Cardiac muscle cell (in vitro differentiated cells and primary cell): ENCODE data around the gene FTO. TPM values are rescaled to one million over a fixed set of nuclear protein-coding genes. Genes with fewer than 3 reads are reported as not detected.

Source experiments
- DNase-seq, 2 donors: peaks; one replicate each; pipeline versions ENCODE4 v3.0.0 to v3.0.0-alpha.2; 2010 to 2017; ENCODE audit warnings: low read depth in 1 of 2, low spot score in 1 of 2
- H3K27ac ChIP-seq: fragments of 200-600 bp; sonication (generic); 2 replicates; pipeline ENCODE4 v1.5.1; 2016
- H3K27me3 ChIP-seq: fragments of 200-600 bp; sonication (generic); 2 replicates; pipeline ENCODE4 v1.6.0; 2016; ENCODE audit warnings: control low read depth
- H3K36me3 ChIP-seq: fragments of 200-600 bp; sonication (generic); 2 replicates; pipeline ENCODE4 v1.5.1; 2016; ENCODE audit warnings: control low read depth
- H3K4me1 ChIP-seq: fragments of 200-600 bp; sonication (generic); 2 replicates; pipeline ENCODE4 v1.8.1; 2017; ENCODE audit warnings: low read depth, mild to moderate bottlenecking, mixed run types
- H3K4me3 ChIP-seq: fragments of 200-600 bp; sonication (generic); 2 replicates; pipeline ENCODE4 v1.5.1; 2016; ENCODE audit warnings: mild to moderate bottlenecking
- H3K9me3 ChIP-seq: fragments of 200-600 bp; sonication (generic); 2 replicates; pipeline ENCODE4 v1.5.1; 2017; ENCODE audit warnings: low read depth, mild to moderate bottlenecking, control low read depth
- polyA plus RNA-seq: library from polyadenylated mRNA; unstranded; fragments of >200 nt; fragmentation: Nextera tagmentation; extraction: Ambion mirVana; gene quantifications from 2 replicates; pipeline ENCODE4 v1.2.1, GENCODE V29; 2016
- total RNA-seq: library from RNA; depleted of rRNA; stranded (reverse); fragments of >200 nt; gene quantifications from 2 replicates; pipeline ENCODE4 v1.2.3, GENCODE V29; 2016
- TF ChIP-seq, protein P1 (sequence below): IDR thresholded peaks from 2 replicates; pipeline ENCODE4 v1.5.1; 2012; ENCODE audit warnings: low read depth, mild to moderate bottlenecking, low read length

FTO gene
- total and polyA plus RNA-seq, 2 experiments from 2014 or later = 77.7 to 93.8 TPM

DNA sequence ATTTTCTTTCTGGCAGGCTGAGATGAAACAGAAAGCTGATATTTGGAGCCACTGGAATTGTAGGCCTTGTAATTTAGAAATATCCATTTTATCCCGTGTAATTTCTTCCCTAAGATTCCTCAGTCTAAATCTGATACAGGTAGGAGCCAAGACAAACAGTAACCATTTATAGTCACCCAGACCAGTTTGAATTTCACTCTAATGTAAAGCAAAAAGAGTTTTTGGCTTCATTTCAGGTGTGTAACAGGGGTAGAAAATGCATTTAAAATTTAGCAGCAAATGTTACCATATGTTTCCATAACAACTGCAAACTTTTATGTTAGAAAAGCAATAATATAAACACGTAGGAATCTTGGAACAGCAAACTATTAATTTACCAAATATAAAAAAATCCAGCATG is 249.4 kb downstream of the FTO start:
- H3K4me3 ChIP-seq = no peak overlapping the region
- no peaks in the 10 kb centered on the region for H3K27me3 ChIP-seq
- no peaks in the 10 kb centered on the region for H3K9me3 ChIP-seq
- DNase-seq = no peak
- peaks cover 3% of the 10 kb centered on the region for H3K4me1 ChIP-seq
- TF ChIP-seq, protein P1, sequence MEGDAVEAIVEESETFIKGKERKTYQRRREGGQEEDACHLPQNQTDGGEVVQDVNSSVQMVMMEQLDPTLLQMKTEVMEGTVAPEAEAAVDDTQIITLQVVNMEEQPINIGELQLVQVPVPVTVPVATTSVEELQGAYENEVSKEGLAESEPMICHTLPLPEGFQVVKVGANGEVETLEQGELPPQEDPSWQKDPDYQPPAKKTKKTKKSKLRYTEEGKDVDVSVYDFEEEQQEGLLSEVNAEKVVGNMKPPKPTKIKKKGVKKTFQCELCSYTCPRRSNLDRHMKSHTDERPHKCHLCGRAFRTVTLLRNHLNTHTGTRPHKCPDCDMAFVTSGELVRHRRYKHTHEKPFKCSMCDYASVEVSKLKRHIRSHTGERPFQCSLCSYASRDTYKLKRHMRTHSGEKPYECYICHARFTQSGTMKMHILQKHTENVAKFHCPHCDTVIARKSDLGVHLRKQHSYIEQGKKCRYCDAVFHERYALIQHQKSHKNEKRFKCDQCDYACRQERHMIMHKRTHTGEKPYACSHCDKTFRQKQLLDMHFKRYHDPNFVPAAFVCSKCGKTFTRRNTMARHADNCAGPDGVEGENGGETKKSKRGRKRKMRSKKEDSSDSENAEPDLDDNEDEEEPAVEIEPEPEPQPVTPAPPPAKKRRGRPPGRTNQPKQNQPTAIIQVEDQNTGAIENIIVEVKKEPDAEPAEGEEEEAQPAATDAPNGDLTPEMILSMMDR = no peak
- no peaks in the 10 kb centered on the region for H3K36me3 ChIP-seq
- no peak overlapping the region for H3K27ac ChIP-seq

- H3K9me3 ChIP-seq = no peaks in the 10 kb centered on the region
- no peak overlapping the region for H3K4me3 ChIP-seq
- TF ChIP-seq, protein P1 = no peak
- H3K27me3 ChIP-seq = no peaks in the 10 kb centered on the region
- no peak for DNase-seq
- H3K27ac ChIP-seq = no peak overlapping the region
- H3K4me1 ChIP-seq = no peaks in the 10 kb centered on the region
- H3K36me3 ChIP-seq = no peaks in the 10 kb centered on the region
These were observed 251.4 kb downstream of the FTO start for GRCh38 chr16:53955221-53955875.

- no peaks in the 10 kb centered on the region for H3K9me3 ChIP-seq
- peak overlapping the region; percentile 44 for H3K27ac ChIP-seq
- H3K4me3 ChIP-seq = no peak overlapping the region
- H3K4me1 ChIP-seq = peaks cover 4% of the 10 kb centered on the region
- DNase-seq = no peak
- no peaks in the 10 kb centered on the region for H3K27me3 ChIP-seq
- TF ChIP-seq, protein P1 = no peak
- H3K36me3 ChIP-seq = no peaks in the 10 kb centered on the region
These were observed 254.5 kb downstream of the FTO start for GRCh38 chr16:53958341-53958880.

GRCh38 chr16:53960050-53960812 is 256.3 kb downstream of the FTO start:
- peaks cover 4% of the 10 kb centered on the region for H3K4me1 ChIP-seq
- TF ChIP-seq, protein P1 = no peak
- DNase-seq = no peak

GRCh38 chr16:53960954-53961616 is 257.1 kb downstream of the FTO start:
- Histone ChIP-seq H3K4me1 (peaks cover 4% of the 10 kb centered on the region), H3K36me3 (no peaks in the 10 kb centered on the region), H3K27ac (no peak overlapping the region), H3K4me3 (no peak overlapping the region), H3K9me3 (no peaks in the 10 kb centered on the region), H3K27me3 (no peaks in the 10 kb centered on the region)
- TF ChIP-seq, protein P1 = no peak
- peak in 1 of 2 donors; percentile 59 for DNase-seq

More at GRCh38 chr16:53960050-53960812, 256.3 kb downstream of the FTO start:
- no peak overlapping the region for H3K4me3 ChIP-seq
- H3K27ac ChIP-seq = no peak overlapping the region
- no peaks in the 10 kb centered on the region for H3K27me3 ChIP-seq
- H3K36me3 ChIP-seq = no peaks in the 10 kb centered on the region
- no peaks in the 10 kb centered on the region for H3K9me3 ChIP-seq
